NCI-H2171 treated with DMSO at 0.1 percent for 48 hours (cell line): ENCODE measurements around the gene AGK.
A peak's percentile ranks its signal among the peaks of the same experiment; 100 is the strongest.
"Not testable (repeated sequence)": the region's sequence is repeated elsewhere in the genome, so short reads cannot be mapped to it uniquely, and the experiment has no call there.

Experiments used
- DNase-seq: peaks from one replicate; lab custom pipeline; 2025; lab: John Stamatoyannopoulos, UW

Gene AGK

DNA sequence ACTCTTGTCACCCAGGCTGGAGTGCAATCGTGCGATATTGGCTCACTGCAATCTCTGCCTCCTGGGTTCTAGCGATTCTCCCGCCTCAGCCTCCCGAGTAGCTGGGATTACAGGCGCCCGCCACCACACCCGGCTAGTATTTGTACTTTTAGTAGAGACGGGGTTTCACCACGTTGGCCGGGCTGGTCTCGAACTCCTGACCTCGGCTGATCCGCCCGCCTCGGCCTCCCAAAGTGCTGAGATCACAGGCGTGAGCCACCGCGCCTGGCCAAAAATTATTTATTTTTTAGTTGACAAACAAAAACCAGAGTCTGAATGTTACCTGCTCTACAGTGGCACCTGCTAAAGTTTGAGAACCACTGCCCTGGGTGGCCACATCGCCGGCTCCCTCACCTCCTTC lies 96.5 kb downstream of the AGK start:
- not testable (repeated sequence) for DNase-seq

DNA sequence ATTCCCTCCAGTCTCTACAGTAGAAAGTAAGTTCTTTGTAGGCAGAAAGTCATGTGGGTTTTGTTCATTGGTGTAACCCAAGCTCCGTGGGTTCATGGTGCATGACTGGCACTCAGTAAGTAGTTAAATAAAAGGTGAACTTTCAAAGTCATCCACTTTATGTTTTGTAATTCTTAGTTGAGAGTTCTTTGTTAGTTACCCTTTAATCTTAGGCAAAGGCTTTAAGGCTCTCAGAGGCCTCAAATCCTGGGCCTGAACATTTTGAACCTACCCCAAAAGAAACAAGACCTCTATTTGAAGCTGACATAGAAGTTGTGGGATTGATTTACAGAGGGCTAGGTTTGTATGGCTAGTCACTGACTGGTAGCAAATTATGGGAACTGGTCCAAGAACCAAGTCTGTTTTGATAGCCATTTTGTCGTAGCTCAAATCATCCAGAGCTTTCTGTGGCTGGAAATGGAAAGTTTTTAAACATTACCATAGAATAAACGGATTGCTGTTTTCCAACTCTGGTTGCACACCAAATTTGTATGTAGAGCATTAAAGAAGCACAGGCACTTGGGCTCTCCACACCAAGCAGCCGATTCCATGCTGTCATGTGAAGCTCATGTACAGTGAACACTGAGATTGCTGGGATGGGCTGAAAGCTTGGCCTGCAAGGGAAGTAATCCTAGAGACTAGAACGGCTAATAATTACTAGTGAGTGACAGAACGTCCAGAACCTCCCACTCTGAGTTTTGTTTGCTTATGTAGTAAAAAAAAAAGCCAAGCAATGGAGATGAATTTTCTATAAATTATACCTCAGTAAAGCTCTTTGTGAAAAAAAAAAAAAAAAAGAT lies 97.3 kb downstream of the AGK start:
- no peak for DNase-seq

DNA sequence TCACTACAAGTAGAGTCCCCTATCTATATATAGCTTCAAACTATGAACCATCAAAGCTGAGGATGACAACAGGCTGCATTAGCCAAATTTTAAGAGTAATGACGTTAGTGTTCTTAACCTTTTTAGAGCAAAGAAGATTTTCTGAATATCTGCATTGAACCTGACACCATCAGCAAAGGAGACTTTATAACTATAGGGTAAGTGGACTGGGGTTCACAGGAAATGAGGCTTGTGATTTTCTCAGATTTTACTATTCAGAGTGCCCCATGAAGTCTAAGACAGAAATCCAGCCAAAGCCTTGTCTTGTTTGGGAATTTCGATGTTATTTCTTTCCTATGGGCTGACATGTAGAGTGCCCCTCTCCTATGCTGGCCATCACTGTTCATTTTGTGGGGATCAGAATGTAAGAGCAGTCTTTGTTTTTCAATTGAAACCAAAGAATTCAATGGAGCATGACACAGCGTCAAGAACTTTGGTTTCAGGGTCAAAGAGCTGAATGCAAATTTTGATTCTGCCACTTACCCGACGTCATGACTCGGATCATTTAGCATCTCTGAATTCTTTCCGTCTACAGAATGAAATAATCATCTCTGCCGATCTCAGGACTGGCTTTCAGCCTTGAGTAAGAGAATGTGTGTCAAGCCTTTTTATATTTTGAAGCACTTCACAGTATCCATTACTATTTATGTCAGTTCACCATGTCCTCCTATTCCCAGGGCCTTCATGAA lies 98.1 kb downstream of the AGK start:
- DNase-seq, result no peak

DNA sequence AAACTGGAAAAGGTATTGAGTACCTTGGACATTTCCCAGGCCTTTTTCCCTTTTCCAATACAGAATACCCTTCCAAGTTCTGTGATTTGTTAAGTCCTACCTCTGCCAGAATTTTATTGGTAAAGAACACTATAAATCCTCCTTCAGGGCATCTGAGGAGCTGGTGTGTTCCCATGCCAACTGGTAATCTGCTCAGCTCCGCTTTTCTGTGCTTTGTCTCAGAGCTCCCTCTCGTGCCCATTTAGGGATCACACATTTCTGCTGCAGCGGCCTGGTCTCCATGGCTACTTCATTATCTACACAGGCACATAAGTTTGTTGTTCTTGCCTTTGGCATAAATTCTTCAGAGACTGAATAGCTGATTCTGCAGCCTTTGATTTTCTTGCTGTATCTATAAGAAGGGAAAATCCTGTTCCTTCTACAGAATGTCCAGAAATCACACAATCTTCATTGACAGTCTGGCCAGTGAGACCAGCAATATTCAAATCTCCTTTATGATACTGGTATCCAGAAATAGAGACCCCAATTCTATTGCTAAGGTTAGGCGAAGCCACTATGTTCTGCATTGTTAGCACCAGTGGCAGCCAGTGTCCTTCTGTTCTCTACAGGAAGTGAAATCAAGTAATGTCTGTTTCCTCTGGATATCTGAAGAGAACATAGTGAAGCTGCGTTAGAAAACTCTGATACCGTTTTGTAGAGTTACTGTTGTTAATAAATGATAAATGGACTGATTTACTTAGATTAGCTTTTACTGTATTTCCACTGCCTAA lies 98.8 kb downstream of the AGK start:
- peak; percentile 81 for DNase-seq

DNA sequence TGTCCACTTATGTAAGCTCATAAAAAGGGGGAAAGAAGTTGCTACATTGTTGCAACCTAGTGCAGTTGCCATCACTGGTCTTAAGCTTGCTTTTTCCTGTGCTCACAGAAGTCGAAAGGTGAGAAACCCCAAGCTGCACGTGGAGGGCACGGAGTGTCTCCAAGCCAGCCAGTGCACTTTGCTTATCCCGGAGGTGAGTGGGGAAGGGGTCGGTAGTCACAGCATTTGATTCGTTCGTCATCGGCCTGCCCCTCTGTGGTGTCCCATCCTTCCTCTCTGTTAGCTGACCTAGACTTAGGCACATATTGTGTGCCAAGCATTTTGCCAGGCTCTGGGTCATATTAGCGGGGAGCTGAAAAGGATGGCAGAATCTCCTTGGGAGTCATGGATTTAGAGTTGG lies 100.2 kb downstream of the AGK start:
- no peak for DNase-seq

DNA sequence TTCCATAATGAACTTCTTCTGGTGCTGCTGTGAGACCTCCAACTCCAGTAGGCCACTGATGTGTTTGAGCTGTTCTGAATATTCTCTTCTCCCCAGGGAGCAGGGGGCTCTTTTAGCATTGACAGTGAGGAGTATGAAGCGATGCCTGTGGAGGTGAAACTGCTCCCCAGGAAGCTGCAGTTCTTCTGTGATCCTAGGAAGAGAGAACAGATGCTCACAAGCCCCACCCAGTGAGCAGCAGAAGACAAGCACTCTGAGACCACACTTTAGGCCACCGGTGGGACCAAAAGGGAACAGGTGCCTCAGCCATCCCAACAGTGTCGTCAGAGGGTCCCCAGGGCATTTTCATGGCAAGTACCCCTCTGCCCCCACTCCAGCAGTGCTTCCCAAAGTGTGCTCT lies 101.5 kb downstream of the AGK start:
- peak; percentile 45 for DNase-seq

DNA sequence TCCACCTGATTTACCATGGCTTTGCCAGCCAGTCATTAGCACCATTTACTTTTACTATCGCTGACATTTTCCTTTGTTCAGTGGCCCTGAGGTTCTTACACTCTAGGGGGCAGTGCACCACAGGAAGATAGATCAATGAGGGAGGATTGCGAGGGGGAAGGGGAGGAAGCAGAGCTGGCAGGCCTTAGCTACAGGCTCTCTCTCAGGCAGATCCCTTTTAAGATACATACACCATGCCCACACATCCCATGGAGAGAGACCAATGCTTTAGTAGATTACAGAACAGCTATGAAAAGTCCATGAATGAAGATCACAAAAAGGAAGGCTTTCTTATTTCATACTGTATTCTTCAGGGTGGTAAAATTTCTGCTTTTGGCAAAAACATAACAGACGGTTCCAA lies 103.3 kb downstream of the AGK start:
- DNase-seq, result peak; percentile 63

DNA sequence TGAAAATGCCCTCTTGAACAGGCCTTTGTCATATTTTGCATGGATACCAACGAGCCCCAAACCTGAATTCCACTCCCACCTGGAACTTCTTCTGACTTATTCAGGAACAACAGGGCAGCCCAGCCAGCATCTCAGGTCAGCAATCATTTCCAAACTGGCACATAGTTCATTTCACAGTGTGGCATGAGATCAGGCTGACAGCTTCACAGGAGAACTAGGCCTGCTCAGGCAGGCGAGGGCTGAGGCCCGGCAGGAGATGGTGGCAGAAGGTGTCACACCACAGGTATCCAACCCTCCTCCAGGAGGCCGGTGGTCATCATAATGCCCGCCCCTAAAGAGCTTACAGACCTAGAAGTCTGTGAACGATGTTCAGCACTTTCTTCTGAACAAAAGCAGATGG lies 108.3 kb downstream of the AGK start:
- DNase-seq, result no peak

DNA sequence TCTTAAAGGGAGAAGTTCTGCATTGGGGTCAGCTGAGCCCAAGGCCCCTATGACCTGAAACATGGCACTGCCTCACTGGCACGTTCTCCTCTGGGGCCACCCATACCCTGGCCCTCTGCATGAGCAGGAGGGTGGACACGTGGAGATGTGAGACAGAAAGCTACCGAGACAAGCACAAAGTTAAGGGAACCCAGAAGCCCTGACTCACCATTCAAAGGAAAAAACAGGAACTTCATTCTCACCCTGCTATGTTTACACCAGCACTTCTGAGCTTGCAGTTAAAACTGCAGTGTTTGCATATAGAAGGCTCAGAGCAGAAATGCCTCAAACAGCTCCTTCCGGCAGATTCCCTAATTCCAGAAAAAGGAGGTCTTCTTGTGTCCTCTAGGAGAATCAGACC lies 109.0 kb downstream of the AGK start:
- DNase-seq, result no peak

DNA sequence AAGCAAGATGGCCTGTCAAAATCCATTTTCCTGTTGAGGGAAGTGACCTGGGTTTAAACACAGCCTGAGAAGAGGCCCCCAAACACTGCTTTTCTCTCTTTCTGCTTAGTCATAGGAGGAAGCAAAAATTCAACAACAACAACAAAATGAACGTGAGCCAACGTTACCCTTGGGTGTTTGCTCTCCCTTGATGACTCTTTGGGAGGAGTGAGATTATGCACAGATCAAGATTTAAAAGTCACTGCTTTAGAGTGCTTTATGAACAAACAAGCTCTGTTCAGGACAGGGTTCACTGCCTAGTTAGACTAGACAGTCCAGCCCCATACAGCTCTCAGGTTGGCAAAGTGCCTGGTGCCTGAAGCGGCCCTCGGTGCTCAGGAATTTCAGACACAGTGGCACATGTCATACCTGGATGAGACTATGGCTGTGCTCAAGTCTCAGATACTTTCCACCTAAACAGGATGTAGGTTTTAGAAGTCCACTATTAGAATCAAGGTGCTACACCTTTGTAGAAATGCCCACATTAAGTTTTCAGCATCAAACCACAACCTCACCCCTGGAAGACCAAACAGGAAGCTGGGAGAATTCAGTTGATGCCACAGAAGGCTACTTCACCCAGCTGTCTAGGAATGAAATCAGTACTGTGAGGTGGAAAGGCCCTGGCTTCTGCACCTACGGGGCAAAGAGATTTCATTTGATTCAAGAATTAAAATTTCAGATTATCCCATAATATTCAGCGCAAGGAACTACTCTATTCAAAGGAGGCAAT lies 112.1 kb downstream of the AGK start:
- DNase-seq, result no peak

DNA sequence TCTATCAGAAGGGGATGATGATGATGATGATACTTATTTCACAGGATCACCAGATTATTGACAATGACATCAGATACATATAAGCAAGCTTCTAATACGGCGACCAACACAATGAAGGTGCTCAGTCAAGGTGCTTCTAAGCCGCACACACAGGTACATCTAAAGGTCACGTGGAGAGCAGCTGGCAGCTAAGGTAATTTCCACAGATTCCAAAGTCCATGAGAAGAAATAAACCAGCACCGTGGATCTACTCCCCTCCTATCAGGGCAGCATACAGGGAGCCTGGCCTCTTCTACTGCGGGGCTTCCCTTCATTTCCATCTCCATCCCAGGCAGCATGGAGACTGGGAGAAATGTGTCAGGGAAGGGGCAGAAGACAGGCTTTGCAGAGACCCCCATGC lies 113.2 kb downstream of the AGK start:
- DNase-seq, result no peak

DNA sequence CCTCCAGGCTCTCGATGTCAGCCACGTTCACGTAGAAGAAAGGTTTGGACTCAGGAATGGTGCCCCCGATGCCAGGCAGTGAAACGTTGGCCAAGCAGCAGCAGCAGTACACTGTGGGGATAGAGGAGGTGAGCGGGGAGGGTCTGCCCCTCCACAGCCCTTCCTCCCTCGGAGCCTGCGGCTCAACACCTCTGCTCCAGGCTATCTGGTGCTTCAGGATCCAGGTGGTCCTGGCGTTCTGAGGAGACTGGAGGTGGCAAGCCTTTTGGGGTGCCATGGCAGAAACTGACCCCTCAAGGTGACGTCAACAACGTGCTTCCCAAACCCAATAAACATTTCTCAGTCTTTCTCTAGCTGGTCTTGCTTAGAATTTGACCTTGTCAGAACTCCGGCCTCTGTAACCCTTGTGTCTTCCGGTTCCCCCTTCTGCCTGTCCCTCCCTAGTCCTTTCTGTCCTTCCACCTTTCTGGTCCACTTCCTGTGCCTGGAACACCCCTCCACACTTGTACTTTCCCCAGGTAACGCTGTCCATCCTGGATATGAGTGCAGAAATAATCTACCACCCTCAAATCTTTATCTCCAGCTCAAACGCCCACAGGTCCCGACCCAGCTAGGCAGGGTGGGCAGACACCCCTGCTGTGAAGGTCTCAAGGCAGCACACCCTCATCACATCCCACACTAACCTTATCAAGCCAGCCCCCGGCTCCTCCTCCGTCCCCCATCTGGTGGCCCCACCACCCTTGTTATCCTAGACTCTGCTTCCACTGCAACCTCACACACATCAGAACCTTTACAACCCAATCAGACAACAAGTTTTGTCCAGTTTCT lies 114.2 kb downstream of the AGK start:
- no peak for DNase-seq

DNA sequence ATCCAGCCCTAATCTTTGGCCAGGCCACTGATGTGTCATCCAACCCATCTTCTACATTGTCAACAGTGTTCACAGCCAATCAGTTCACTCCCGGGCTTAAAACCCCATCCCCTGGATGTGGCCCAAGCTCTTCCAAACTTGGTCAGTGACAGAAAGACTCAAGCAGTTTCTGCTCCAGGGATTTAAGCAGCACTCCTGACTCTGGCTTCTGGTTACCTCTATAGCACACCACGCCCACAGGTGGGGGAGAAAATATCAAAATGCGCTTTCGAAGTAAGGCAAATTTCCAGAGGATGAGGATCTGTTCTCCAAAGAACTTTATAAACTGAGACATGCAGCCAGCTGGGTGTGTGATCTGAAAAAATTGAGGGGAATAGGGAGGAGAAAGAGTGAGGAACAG lies 114.9 kb downstream of the AGK start:
- DNase-seq, result no peak

DNA sequence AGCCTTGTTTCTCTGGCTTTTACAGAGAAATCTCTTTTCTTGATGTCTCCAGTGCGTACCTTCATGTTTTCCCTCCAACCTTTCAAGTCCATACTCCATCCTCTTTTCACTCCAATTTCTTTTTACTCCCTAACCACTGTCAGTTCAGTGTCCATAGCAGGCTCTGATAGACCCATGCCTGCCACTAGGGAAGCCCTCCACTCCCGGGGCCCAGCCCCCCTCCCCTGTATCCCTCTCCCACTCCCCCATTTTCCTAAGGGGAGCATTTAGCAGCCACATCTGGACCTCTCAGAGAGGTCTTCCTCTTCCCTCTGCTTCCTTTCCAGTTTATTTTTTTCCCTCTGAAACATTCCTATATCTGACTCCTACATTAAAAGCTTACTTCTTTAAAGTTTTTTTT lies 117.6 kb downstream of the AGK start:
- no peak for DNase-seq

DNA sequence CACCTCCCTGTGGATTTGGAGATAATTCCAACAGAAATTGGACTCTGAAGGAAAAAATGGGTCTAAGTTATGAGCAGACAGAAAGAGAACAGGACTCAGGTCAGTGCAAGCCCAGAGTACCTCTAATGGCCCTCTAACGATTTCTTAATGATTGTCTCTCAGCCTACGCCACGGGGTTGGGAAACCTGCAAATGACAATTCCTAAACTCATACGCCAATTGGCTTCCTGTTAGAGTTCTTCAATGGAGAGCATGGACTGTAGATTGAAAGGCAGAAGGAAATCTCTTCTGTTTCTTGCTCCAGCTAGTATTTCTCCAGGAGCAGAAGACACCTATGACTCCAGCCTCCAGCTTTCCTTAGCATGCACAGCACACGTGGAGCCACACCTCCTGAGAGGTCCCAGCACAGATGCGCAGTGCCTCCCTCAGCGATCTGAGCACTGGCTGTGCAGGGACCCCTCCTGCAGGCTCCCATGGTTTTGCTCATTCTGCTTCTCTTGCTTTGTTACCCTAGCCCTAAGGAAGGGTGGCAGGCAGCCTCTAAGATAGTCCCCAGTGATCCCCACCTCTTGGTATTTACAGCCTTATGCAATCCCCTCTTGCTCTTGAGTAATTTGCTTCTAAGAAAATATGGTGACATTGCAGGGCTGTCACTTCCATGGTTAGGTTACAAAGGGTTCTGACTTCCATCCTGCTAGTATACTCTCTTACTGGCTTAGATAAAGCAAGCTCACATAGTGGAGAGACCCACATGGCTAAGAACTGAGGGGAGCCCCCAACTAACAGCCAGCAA lies 120.7 kb downstream of the AGK start:
- DNase-seq, result no peak

DNA sequence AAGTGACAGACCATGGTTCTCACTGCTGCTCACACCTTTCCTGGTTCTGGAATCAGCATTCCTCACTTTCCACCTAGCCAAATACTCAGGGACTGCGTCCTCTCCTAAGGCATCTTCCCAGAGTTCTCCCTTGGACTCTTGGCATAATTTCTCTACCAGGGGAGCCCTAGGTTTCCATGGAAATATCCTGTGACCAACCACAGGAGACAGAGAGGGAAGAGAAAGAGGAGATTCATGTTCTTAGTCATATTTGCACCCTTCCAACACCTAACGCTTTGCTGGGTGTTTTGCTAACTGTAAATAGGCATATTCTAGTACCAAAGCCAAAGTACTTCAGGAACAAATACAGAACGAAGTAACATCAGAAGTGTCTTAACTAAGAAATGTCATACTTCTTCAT lies 122.1 kb downstream of the AGK start:
- no peak for DNase-seq

DNA sequence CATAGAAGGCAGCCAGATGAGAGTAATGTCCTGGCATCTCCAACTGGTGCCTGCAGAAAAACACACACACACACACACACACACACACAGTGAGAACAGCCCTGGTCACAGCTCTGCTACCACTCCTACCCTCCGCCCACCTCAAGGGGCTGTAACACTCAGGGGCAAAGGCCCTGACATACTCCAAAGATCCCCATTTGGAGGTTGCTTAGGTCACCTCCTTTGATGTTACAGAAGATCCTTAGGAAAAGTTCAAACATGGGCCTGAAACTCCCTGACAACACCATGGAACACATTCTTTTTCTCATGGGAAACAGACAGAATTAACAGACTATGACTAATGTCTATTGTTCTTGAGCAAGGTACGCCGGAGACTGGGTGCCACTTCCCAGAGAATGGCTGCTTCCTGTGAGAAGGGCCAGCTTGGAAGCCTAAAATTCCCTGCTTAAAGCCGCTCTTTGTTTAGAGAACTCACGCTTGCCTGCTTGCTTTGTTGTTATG lies 123.0 kb downstream of the AGK start:
- no peak for DNase-seq

DNA sequence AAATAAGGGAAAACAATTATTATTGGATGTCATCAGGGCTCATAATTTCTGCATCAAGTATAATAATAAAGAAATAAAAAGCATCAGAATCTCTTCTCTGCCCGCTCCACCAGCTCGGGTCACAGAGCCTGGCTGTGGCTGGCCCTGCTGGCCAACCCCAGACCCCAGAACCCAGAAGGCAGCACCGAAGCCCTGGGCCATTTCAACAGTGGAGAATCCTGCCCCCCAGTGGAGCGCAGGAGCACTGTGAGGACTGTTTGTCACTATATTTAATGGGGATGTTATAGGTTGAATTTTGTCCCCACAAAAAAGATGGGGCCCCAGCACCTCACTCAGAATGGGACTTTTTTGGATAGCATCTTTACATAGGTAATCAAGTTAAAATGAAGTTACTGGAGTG lies 123.5 kb downstream of the AGK start:
- no peak for DNase-seq

DNA sequence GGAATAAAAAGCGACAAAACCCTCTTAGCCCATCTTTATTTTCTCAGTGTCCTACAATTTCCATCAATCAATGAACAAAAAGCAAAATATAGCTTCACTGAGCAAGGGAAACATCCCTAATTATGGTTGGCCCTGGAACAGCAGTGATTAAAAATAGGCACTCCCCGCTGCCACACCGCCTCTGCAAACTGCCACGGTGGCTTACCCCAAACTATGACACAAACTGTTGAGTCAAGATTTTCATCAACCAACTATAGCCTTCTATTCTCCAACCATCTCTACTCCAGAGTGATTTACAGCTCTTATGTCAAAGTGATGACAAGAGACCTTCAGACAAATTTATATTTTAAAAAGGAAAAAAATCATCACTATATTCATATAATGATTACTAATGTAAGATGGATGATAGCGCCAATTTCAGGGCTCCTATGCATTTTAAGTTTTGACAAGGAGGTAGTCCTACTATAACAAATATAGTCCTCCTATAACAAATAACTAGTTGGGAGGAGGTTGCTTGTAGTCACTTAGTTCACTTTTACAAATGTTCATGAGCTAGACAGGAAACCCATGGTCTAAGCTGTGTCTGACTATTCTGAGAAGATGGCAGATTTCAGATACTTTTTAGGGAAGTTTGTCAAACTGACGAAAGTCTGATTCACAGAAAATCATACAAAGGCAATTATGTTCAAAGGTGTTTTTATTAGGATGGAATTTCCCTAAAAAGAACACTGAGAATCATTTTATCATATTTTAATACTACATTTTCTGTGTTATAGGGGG lies 124.4 kb downstream of the AGK start:
- no peak for DNase-seq
